ENCODE results near the gene LRRC2.

GRCh38 chr3:46593274-46593862 lies 27.3 kb upstream of the LRRC2 start:
- TF ChIP-seq CTCF (IDR thresholded peaks at IDR 0.05) (no peak), POLR2A (IDR thresholded peaks at IDR 0.05) (no peak)
